H1 (cell line): ENCODE results near the gene SRSF8.
"Not testable (repeated sequence)": the region's sequence is repeated elsewhere in the genome, so short reads cannot be mapped to it uniquely, and the experiment has no call there.

ENCODE experiments used
- CEBPB ChIP-seq: IDR thresholded peaks from 2 replicates; pipeline ENCODE4 v1.6.1; 2012; ENCODE audit warnings: low read depth, low read length
- EZH2 ChIP-seq: fragments of 200-600 bp; sonication (generic); IDR thresholded peaks from 2 replicates; pipeline ENCODE4 v1.7.1; 2012; ENCODE audit warnings: low read depth, mild to moderate bottlenecking, moderate library complexity, low read length, inconsistent platforms; ENCODE audit not compliant: severe bottlenecking
- FOSL1 ChIP-seq: IDR thresholded peaks from 2 replicates; pipeline ENCODE4 v1.6.1; 2011; ENCODE audit warnings: mild to moderate bottlenecking, low read depth, low read length, moderate library complexity; ENCODE audit not compliant: insufficient read depth
- HDAC2 ChIP-seq, 2 experiments: fragments of 300-600 bp in 1 of 2; sonication (generic) in 1 of 2; IDR thresholded peaks; 2 replicates each; pipeline ENCODE4 v1.6.1; 2011 to 2012; ENCODE audit warnings: low read depth in 2 of 2, low read length in 2 of 2, mild to moderate bottlenecking in 2 of 2, moderate library complexity in 2 of 2, borderline replicate concordance in 1 of 2, inconsistent platforms in 1 of 2
- JUND ChIP-seq: IDR thresholded peaks from 2 replicates; pipeline ENCODE4 v1.6.1; 2011; ENCODE audit warnings: mild to moderate bottlenecking, improper control_type of control experiment, low read length
- KDM1A ChIP-seq: fragments of 200-600, 300-600 bp; sonication (generic); IDR thresholded peaks from 2 replicates; pipeline ENCODE4 v1.7.1; 2016; ENCODE audit warnings: mild to moderate bottlenecking, low read length, borderline replicate concordance
- POLR2A ChIP-seq, 2 experiments: IDR thresholded peaks; 1 replicate in 1 of 2; 2 replicates in 1 of 2; pipeline ENCODE4 v1.6.1; 2011; ENCODE audit warnings: low read depth in 2 of 2, low read length in 2 of 2, mild to moderate bottlenecking in 2 of 2; ENCODE audit errors: control extremely low read depth in 1 of 2
- RAD21 ChIP-seq, 2 experiments: IDR thresholded peaks in 1 of 2; conservative IDR thresholded peaks in 1 of 2; 2 replicates each; pipeline ENCODE4 v1.6.1; 2011; ENCODE audit warnings: low read depth in 2 of 2, low read length in 2 of 2, improper control_type of control experiment in 1 of 2, inconsistent platforms in 1 of 2, mild to moderate bottlenecking in 1 of 2, moderate library complexity in 1 of 2
- RBBP5 ChIP-seq: IDR thresholded peaks from 2 replicates; pipeline ENCODE4 v1.7.1; 2012; ENCODE audit warnings: low read depth, mild to moderate bottlenecking, inconsistent platforms, low read length, moderate library complexity, borderline replicate concordance
- SIN3A ChIP-seq, 2 experiments: IDR thresholded peaks in 1 of 2; conservative IDR thresholded peaks in 1 of 2; 2 replicates each; pipeline ENCODE4 v1.6.1; 2011 to 2012; ENCODE audit warnings: low read length in 2 of 2, improper control_type of control experiment in 1 of 2, low read depth in 1 of 2, mild to moderate bottlenecking in 1 of 2
- TAF1 ChIP-seq: IDR thresholded peaks from 2 replicates; pipeline ENCODE4 v1.6.1; 2011; ENCODE audit warnings: mild to moderate bottlenecking, low read depth, low read length
- ZNF274 ChIP-seq: IDR thresholded peaks from 2 replicates; pipeline ENCODE4 v1.7.0; 2012; ENCODE audit warnings: low read length, borderline replicate concordance; ENCODE audit errors: extremely low read depth
- TF ChIP-seq, protein P1 (sequence below), 3 experiments: IDR thresholded peaks; 1 replicate in 2 of 3; 2 replicates in 1 of 3; pipeline versions ENCODE4 v1.5.1 to v1.6.1; 2011; ENCODE audit warnings: low read length in 3 of 3, mild to moderate bottlenecking in 3 of 3, inconsistent platforms in 2 of 3, low read depth in 1 of 3, moderate library complexity in 1 of 3; ENCODE audit not compliant: insufficient read depth in 1 of 3; ENCODE audit errors: control extremely low read depth in 1 of 3

DNA sequence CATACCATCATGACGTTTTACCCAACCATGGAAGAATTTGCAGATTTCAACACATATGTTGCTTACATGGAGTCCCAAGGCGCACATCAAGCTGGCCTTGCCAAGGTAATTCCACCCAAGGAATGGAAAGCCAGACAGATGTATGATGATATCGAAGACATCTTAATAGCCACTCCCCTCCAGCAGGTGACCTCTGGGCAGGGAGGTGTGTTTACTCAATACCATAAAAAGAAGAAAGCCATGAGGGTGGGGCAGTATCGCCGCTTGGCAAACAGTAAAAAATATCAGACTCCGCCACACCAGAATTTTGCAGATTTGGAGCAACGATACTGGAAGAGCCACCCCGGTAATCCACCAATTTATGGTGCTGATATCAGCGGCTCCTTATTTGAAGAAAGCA, 41.1 kb upstream of the SRSF8 start:
- TF ChIP-seq JUND; RBBP5; SIN3A (conservative IDR thresholded peaks at IDR 0.05 in 1 of 2, IDR thresholded peaks at IDR 0.05 in 1 of 2; ENCODE audit: low read depth in 1 of 2, low read length in 2 of 2); HDAC2 (IDR thresholded peaks at IDR 0.05; ENCODE audit: borderline replicate concordance in 1 of 2, low read depth in 2 of 2, low read length in 2 of 2); ZNF274; EZH2; RAD21 (IDR thresholded peaks at IDR 0.05 in 1 of 2, conservative IDR thresholded peaks at IDR 0.05 in 1 of 2; ENCODE audit: low read depth in 2 of 2, low read length in 2 of 2); TAF1; POLR2A (IDR thresholded peaks at IDR 0.05; ENCODE audit: control extremely low read depth in 1 of 2, low read depth in 2 of 2, low read length in 2 of 2); FOSL1; CEBPB; KDM1A: not testable (repeated sequence)
- TF ChIP-seq, protein P1, sequence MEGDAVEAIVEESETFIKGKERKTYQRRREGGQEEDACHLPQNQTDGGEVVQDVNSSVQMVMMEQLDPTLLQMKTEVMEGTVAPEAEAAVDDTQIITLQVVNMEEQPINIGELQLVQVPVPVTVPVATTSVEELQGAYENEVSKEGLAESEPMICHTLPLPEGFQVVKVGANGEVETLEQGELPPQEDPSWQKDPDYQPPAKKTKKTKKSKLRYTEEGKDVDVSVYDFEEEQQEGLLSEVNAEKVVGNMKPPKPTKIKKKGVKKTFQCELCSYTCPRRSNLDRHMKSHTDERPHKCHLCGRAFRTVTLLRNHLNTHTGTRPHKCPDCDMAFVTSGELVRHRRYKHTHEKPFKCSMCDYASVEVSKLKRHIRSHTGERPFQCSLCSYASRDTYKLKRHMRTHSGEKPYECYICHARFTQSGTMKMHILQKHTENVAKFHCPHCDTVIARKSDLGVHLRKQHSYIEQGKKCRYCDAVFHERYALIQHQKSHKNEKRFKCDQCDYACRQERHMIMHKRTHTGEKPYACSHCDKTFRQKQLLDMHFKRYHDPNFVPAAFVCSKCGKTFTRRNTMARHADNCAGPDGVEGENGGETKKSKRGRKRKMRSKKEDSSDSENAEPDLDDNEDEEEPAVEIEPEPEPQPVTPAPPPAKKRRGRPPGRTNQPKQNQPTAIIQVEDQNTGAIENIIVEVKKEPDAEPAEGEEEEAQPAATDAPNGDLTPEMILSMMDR (IDR thresholded peaks at IDR 0.05; ENCODE audit: control extremely low read depth in 1 of 3, insufficient read depth in 1 of 3, low read depth in 1 of 3, low read length in 3 of 3), result not testable (repeated sequence)
